GM19035 (cell line): ENCODE data around the gene RALB.
"Not testable (repeated sequence)": the region's sequence is repeated elsewhere in the genome, so short reads cannot be mapped to it uniquely, and the experiment has no call there.

Experiments
- ATAC-seq: cut with Tn5 transposase; IDR thresholded peaks from one replicate; pipeline ENCODE4 v1.9.1; 2021; ENCODE audit not compliant: unreplicated experiment

The RALB gene

DNA sequence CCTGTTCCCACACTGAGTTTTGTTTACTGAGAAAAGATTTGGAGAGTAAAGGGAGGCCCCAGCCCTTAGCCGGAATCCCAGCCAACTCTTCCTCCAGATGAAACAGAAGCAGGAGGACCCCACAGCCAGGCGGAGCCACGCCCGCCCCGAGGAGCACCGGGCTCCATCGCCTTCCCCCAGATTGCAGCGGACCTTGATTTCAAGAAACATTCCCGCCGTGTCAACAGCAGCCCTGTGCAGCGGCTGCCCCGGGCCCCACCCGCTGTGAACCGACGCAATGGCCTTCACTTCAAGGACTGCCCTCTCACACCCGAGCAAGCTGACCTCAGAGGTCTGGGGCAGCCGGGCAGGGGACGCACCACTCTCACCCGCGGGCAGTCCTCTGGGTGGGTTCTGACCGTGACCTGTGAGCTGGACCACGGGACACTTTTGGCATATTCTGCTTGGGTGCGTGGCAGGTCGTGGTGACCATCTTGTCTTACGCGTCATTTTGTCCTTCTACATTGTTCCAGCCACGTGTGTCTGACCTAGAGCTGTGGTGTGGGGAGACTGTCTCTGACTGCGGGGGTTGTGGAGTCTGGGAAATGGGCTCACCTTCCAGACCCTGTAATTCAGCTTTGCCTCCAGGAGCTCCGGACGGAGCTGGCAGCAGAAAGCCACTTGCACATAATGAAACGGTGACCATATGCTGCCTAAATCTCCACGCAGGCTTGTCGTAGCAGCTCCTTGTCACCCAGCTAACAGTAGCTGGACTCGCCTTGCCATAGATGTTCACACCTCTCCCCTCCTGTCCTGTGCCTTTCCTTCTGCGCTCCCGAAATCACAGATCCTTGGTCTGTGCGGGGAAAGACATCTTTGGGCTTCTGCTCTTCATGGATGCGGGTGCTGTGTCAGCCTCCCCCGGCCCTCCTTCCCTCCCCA, 61.3 kb downstream of the RALB start:
- ATAC-seq: no peak

DNA sequence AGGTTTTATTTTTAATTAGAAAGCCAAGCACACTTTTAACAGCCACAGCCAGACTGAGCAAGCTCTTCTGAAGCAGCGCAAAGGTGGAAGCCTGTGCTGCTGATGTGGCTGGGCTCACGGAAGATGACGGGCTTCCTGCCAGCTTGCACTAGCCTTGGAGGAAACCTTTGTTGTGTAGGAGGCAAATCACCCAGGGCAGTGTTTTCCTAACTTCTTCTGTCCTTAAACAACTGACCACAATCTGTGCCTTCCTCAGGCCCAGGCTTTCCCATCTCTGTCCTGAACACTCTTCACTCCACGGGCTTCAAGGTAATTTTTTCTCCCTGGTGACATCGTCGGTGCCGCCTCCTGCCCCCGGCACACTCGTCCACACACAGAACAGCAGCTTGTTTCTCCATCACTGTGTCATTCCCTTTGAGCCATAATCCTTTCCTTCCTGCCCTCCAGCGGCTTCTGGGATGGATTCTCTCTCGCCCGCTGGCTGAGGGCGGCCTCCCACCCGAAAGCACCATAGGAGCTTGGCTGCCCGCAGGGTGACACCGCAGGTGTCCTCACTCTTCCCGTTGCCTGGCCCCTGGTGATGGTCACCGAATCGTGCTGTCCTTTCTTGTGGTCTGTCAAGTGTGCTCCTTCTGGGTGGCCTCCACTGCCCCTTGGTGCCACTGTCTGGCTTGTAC, 62.2 kb downstream of the RALB start:
- ATAC-seq: no peak

DNA sequence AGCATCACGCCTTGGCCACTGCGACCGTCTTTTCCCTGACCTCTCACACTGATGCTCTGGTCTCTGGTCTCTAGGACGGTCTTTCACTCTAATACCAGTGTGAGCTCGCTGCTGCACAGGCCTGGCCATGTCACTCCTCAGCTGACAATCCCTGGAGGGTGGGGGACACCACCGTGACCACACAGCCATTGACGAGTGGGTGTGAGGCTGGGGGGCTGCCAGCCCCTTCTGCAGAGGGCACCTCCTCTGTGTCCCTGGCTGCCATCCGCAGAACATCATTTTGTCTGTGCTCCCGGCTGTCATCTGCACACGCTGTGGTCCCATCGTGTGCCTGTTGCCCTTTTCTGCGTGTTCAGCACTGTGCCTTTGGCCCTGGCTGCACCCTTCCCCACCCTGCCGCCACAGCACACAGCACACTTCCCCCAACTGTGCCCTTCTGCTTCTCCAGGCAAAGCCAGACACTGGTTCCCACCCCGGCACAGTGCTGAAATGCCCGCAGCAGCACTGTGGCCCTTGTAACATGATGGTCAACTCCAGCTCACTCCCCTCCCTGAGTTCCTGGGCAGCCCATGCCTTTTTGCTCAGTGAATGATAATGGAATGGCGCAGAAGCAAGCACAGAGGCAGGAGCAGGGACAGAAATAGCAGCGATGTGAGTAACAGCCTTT, 62.8 kb downstream of the RALB start:
- ATAC-seq: no peak

DNA sequence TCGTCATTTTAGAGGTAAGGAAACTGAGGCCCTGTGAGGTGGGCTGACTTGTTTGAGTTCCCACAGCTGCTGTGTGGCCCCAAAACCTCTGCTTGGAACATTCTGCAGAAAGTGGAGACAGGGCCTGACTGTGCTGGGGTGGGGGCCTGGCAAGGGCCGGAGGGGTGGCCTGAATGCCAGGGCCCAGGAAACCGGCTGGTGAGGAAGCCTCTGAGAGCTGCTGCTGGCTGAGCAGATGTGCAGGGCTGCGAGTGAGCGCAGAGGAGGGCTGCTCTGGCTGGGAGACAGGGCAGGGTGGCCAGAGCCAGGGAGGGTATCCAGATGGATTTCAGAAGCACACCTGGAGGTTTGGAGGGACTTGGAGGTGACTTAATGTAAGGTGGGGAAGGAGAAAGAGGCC, 63.4 kb downstream of the RALB start:
- ATAC-seq: no peak

DNA sequence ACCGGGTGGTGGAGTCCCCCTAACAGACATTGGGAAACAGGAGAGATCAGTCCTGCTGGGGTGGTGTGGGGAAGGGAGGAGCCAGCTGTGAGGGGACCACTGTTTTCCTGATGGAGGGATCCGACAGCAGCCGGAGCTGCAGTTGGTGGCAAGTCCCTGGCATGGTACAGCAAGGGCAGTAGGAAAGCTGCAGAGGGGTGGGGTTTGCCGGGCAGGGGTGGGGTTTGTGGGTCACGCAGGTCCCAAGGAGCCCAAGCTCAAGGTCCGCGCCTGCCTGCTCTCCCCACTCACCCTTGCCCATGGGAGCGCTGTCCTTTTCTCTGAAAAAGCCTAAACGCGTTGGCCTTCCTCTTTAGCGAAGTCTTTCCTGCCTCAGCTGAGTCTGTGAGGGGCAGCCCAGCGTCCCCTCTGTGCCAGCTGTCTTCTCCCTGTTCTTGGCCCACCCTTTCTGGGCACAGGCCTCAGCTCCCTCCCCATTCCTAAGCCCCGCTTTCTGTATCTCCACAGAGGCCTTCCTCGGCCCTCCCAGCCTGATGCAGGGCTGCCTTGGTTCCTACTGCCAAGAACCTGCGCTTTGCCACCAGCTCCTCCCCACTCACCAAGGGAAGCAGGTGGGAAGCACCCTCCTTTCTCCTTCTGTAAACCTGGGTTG, 64.0 kb downstream of the RALB start:
- ATAC-seq: no peak

DNA sequence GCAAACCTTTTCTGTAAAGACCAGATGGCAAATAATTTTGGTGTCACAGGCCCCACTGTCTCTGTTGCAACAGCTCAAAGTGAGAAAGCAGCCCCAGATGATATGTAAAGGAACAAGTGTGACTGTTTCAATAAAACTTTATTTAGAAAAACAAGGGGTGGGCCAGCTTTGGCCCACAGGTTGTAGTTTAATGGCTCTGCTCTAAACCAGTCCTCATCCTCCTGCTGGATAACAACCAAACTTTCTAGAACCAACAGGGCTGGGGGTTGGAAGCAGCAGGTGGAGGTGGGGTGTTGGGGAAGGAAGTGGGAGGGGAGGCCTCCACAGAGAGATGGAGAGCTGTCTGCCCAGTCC, 64.5 kb downstream of the RALB start:
- ATAC-seq: no peak

DNA sequence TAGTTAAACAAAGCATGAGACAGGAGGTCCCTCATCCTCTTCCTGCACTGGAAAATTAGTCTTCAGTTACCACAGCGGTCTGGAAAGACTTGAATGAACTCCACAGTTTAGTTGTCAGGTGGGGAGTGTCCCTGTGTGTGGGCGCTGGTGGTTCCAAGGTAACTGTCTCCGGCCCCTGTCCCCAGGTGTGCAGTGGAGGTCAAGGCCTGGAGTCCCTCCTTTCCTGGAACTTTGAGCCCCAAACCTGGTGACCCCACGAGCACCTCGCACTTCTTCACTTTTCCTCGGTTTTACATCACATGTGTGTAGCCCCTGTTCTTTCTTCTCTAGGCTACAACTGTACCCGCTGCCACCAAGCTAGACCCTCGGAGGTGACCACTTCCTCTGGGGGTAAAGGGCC, 65.3 kb downstream of the RALB start:
- ATAC-seq: no peak

DNA sequence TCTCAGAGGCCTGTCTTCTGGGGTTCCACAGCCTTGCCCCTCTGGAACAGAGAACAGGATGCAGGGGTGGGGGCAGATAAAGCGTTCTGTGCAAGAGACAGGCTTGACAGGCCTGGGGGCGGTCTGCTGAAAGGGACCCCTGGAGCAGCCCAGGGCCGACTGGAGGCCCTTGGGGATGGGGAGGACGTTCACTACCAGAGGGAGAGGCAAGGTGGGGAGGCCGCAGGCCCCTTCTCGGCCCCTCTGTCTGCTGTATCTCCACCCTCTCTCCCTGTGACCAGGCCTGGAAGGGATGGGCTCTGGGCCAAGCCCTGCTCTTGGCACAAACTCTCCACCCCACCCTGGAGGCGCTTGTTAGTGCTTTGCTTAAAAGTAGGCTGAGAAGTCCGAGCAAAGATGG, 66.0 kb downstream of the RALB start:
- no peak for ATAC-seq

DNA sequence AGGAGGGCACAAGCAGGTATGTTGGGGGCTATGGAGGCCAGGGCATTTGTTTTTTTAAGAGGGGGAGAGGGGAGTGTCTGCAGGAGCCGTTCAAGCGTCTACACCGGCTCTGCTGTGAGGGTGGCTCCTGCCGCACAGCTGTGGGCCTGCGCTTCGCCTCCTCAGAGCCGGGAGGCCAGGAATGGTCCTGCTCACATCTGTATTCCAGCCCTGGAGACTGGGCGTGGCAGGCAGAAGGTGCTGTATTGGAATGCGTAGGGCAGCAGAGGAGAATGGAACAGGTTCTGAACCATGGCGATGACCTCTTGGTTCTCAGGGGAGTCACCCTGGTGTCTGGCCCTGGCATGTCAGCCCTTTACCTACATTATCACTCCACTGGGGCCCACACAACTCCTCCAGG, 66.5 kb downstream of the RALB start:
- ATAC-seq: no peak

DNA sequence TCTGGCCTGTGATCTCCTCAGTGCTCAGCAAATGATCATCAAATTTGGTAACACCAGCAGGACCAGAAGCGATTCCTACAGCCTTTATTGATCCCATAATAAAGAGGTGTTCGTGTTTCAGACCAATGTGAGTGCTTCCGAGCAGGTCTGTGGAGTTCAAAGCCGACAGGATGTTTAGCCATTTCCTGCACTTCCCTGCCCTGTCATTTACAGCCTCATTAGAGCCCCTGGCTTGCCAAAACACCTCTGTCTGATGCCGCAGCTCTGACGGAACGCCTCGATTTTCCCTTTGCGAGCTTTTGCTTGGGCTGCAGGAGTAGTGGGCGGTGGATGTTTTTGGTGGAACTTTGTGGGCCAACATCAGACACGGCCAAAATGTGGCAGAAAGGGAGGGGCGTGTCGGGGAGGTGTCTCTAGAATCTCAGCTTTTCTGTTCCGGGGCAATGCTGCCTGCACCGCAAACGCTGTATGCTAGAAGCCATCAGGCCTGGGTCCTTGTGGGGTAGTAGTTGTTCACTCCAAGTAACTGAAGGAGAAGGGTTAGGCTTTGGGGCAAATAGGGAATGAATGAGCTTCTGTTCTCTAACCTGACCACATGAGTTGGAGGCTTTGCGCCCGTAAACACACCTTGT, 67.2 kb downstream of the RALB start:
- ATAC-seq: no peak

DNA sequence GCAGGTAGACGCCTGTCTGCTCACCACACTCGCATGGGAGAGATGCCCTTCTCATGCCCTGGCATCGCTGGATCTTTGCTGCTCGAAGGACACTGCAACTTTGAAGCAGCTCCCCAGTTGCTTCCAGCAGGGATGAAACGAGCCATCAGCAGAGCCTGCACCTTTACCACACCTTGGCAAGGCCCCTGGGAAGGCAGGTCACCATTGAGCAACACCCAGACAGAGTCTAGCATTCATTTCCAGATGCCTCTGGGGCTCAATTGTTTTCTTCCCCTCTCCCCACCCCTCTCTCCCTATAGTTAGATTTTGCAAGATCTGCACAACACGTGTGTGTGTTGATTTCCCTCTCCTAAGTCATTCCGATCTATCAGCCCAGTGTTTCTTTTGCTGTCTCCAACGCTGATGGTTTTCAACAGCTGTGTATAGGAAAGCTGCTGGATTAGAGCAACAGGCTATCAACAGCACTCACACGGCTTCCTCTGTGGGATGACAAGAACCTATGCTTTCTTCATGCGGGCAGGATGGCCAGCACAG, 67.7 kb downstream of the RALB start:
- no peak for ATAC-seq

DNA sequence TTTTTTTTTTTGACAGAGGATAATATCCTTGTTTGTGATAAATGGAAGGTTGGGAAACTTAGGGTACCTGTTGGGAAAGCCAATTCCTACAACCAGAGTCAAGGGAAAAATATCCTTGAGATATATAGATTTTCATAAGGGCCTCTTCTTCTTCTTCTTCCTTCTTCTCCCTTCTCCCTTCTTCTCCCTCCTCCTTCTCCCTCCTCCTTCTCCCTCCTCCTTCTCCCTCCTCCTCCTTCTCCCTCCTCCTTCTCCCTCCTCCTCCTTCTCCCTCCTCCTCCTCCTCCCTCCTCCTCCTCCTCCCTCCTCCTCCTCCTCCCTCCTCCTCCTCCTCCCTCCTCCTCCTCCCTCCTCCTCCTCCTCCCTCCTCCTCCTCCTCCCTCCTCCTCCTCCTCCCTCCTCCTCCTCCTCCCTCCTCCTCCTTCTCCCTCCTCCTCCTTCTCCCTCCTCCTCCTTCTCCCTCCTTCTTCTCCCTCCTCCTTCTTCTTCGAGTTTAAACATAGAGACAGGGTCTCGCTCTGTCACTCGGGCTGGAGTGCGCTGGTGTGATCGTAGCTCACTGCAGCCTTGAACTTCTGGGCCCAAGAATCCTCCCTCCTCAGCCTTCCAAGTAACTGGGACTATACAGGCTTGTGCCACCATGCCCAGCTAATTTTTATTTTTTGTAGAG, 68.4 kb downstream of the RALB start:
- not testable (repeated sequence) for ATAC-seq

DNA sequence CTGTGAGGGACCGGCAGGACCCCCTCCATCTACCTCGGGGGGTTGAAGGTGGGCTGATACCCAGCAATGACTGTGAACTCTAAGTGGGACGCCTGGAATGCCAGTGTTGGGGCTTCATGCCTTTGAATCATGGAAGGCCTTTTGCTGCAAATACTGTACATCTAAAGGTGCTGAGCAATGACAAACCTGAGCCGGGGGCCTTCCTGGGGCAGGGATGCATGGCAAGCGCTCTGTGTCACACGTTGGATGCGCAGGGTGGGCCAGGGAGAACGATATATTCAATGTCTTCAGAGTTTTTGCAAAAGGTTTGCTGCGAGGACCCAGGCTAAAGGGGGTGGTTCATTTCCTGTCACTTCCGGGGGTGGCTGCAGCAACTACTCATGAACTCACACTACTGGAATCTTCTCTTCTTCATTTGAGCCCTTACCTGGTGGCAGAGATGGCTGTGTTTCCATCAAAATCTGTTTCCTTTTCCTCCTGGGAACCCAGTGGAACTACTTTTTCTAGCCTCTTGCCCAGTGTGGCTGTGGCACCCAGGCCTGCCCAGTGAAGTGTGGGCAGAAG, 69.2 kb downstream of the RALB start:
- ATAC-seq: no peak

DNA sequence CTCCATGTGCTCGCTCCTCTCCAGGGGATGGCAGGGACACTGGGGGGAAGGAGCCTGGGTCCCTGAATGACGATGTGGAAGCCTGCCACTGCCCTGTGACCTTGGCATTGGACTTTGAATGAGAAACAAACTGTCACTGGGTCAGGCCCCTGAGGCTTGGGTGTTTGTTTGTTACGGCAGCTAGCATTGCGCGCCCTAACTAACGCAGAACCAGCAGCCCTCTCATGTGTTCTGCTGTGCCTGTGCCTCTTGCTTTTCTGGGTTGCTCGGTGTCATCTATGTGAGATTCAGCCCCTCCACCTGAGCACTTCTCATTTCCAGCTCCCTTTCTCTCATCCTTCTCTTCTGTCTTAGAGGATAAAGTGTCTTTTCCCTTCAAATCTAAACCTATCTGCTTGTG, 69.7 kb downstream of the RALB start:
- ATAC-seq: no peak

DNA sequence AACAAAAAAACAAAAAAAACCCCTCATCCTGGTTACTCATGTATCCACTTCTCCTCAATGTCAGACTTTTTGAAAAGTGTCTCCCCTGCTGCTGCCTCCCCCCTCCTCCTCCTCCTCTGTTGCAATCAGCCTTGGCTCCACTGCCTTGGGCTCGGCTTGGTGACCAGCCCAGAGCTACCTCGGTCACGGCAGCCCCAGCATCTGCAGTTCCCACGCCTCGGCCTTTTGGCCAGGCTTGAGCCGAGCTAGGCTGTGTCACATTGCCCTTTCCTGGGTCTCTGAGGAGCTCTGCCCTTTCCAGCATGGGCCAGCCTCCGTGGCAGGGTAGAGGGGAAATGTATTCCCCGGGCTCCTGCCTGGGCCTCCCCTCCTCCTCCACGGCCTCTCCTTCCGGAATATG, 70.6 kb downstream of the RALB start:
- ATAC-seq: no peak

DNA sequence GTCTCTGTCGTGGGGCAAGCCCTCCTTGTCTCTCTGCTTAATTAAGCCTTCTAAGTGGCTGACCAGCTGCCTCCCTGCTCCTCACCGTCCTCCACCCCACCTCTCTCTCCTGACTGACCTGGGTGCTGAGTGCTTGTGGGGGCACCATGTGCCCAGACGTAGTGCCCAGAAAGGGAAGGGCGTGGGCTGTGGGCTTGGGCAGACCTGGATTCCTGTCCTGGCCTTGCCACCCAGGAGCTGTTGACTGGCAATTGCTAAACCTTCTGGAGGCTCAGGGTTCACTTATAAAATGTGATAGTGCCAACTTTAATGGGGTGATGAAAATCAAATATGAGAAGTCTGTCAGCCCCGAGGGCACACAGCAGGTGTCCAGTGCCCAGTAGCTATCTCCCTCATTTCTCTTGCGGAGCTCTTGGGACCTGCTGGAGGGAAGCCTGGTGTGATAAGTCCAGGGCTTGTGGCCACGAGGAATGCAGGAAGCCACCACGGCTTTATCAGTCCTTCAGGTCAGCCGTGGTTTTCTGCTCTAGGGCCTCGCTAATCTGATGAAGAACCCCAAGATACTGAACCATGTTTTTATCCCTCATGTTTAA, 71.3 kb downstream of the RALB start:
- no peak for ATAC-seq

DNA sequence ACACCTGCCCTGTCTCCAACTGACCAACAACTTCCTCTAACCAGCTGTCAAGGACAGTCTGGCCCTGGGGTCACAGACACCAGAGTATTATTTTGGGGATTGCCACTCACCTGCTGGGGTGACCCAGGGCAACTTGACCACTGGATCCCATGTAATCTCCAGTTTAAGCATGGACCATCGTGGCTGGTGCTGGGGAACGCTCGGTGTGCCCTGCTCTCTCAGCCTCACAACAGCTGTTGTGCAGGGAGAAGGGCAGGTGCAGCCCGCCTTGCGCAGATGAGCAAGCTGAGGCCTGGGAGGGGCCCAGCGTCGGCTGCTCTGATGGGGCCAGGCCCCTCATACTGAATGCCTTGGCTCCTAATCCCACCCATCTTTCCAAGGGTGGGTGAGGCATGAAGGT, 72.3 kb downstream of the RALB start:
- ATAC-seq: no peak

DNA sequence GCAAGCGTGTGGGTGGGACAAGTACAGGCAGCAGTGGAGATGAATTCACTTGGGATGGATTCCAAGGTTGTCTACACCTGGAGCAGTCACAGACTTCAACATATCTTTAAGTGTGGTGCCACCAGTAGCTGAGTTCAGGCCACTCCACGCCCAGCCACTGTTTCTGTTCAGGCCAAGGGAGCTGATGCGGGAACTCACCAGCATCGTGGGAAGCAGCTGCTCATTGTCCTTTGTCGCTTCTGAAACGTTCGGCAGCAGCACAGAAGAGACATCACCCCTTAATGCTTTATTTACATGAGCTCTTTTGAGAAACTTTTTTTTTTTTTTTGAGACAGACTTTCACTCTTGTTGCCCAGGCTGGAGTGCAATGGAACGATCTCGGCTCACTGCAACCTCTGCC, 73.4 kb downstream of the RALB start:
- ATAC-seq: no peak

DNA sequence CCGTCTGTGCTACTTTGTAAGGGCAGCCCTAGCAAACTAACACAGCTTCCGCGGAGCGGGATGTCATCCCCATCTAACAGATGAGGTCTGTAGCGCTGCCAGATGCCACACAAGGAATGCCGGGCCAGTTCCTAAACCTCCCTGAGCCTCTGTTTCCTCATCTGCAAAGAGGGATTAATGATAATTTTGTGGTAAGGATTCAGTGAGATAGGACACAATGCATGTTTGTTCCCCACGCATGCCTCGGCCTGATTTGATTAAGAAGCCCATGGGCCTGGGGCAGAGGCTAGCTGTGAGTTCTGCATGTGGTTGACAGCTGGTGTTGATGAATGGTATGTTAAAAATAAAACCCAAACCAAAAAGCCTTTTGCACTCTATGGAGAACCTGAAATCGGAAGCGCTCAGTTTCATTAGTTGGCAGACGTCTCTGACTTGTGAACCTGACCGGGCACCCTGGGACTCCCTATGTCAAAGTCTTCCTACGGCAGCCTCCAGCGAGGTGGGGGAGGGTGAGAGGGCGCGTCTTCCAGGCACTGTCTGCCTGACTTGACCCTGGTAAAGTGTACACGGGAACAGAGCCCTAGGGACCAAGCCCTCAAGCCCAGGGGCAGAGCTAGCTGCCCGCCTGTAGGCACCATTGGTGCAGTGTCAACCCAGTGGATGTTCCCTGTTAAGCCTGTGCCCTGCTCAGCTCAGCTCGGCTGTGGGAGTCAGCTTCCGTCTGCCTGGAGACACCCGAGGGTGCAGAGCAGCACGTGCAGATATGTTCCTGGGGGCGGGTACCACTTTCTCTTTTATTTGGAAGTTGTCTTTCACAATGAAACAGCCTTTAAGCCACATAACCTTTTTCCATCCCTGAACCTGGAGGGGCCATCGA, 78.5 kb downstream of the RALB start:
- no peak for ATAC-seq
